Adrenal gland (tissue), 5 donors: ENCODE data around the gene IRX3.

Experiments used
- CTCF ChIP-seq, 6 experiments: fragments of 450-650 bp in 4 of 6; fragments of 200-600 bp in 2 of 6; sonication (generic) in 1 of 6; IDR thresholded peaks; 1 replicate in 5 of 6; 2 replicates in 1 of 6; pipeline versions ENCODE4 v1.5.1 to v1.8.0; 2016 to 2021; ENCODE audit warnings: antibody characterized with exemption in 6 of 6, mild to moderate bottlenecking in 2 of 6, moderate library complexity in 1 of 6
- POLR2A ChIP-seq, 2 donors: fragments of 450-650 bp; IDR thresholded peaks; one replicate each; pipeline ENCODE4 v1.6.1; 2017; ENCODE audit warnings: antibody characterized with exemption in 2 of 2, mild to moderate bottlenecking in 2 of 2, moderate library complexity in 1 of 2
- donor health status: DM: no; HTN: no; CAD: no.

- TF ChIP-seq CTCF (IDR thresholded peaks at IDR 0.05) = no peak
- no peak for TF ChIP-seq POLR2A (IDR thresholded peaks at IDR 0.05)
Observed at GRCh38 chr16:54253118-54253517, 33.5 kb downstream of the IRX3 start.
